PC-9 (cell line): Measurements from ENCODE around the gene ADAMTSL4. TPM values are rescaled to one million over a fixed set of nuclear protein-coding genes. Genes with fewer than 3 reads are reported as not detected.

Experiments used
- BruUV-seq: library from RNA; stranded (reverse); fragments of 400-500 nt; replicated peaks from 2 replicates; lab custom pipeline; 2021; lab: Mats Ljungman, UMichigan
- CTCF ChIA-PET: fragments of 300-600 bp; sonication (Branson Sonifier 250); formaldehyde crosslinking; loops from one replicate; lab custom pipeline; 2022; ENCODE audit warnings: antibody characterized with exemption; lab: Charles Lee
- POLR2A ChIA-PET: fragments of 300-600 bp; sonication (Branson Sonifier 250); formaldehyde crosslinking; loops from one replicate; lab custom pipeline; 2022; ENCODE audit warnings: antibody characterized with exemption; ENCODE audit not compliant: unreplicated experiment; lab: Charles Lee
- DNase-seq, 2 experiments: peaks; one replicate each; pipeline versions ENCODE4 v3.0.0 to v3.0.0-alpha.2; 2015 to 2022; ENCODE audit warnings: mixed read lengths in 1 of 2
- H2AFZ ChIP-seq: fragments of 200-600 bp; sonication (generic); 2 replicates; pipeline ENCODE4 v1.8.1; 2017; ENCODE audit warnings: antibody characterized with exemption
- H3F3A ChIP-seq: fragments of 200-600 bp; sonication (generic); 2 replicates; pipeline ENCODE4 v1.8.1; 2017; ENCODE audit warnings: antibody characterized with exemption, mild to moderate bottlenecking, low read depth; ENCODE audit not compliant: insufficient read depth
- H3K27ac ChIP-seq: fragments of 200-600 bp; sonication (generic); 2 replicates; pipeline ENCODE4 v1.6.1; 2016; ENCODE audit warnings: mixed run types
- H3K27me3 ChIP-seq: fragments of 200-600 bp; sonication (generic); 2 replicates; pipeline ENCODE4 v1.6.1; 2016; ENCODE audit warnings: low read depth, mixed run types; ENCODE audit not compliant: insufficient read depth
- H3K36me3 ChIP-seq: fragments of 200-600 bp; sonication (generic); 2 replicates; pipeline ENCODE4 v1.6.1; 2016; ENCODE audit warnings: low read depth, mixed run types
- H3K4me1 ChIP-seq: fragments of 200-600 bp; sonication (generic); replicated peaks from 2 replicates; pipeline ENCODE4 v1.6.1; 2016; ENCODE audit warnings: mixed run types; ENCODE audit not compliant: insufficient read depth
- H3K4me2 ChIP-seq: fragments of 200-600 bp; sonication (generic); 2 replicates; pipeline ENCODE4 v1.6.1; 2017; ENCODE audit warnings: mixed run types
- H3K4me3 ChIP-seq: fragments of 200-600 bp; sonication (generic); 2 replicates; pipeline ENCODE4 v1.6.1; 2016; ENCODE audit warnings: mixed run types
- H3K79me2 ChIP-seq: fragments of 200-600 bp; sonication (generic); 2 replicates; pipeline ENCODE4 v1.6.1; 2017; ENCODE audit warnings: low read depth, mixed run types
- H3K9me2 ChIP-seq: fragments of 200-600 bp; sonication (generic); 2 replicates; pipeline ENCODE4 v1.8.1; 2017; ENCODE audit warnings: mild to moderate bottlenecking; ENCODE audit not compliant: insufficient read depth
- H3K9me3 ChIP-seq: fragments of 200-600 bp; sonication (generic); 2 replicates; pipeline ENCODE4 v1.8.1; 2016; ENCODE audit warnings: low read depth; ENCODE audit not compliant: insufficient read depth
- H4K20me1 ChIP-seq: fragments of 200-600 bp; sonication (generic); 2 replicates; pipeline ENCODE4 v1.8.1; 2017; ENCODE audit not compliant: insufficient read depth
- EZH2 ChIP-seq: fragments of 200-600 bp; sonication (generic); IDR thresholded peaks from 2 replicates; pipeline ENCODE4 v1.8.0; 2017; ENCODE audit warnings: antibody characterized with exemption, low read depth
- intact Hi-C: fragments of 100-400 bp; cut with micrococcal nuclease; formaldehyde crosslinking; loops from one replicate; pipeline ENCODE4 v1.10.0; 2022; ENCODE audit not compliant: unreplicated experiment
- total RNA-seq: library from RNA; stranded (reverse); gene quantifications from 2 replicates; pipeline ENCODE4 v1.2.3, GENCODE V29; 2021
- TF ChIP-seq, protein P1 (sequence below): fragments of 200-600 bp; sonication (generic); conservative IDR thresholded peaks from 2 replicates; pipeline ENCODE4 v1.6.1; 2017; ENCODE audit warnings: mixed run types, antibody characterized with exemption, mild to moderate bottlenecking, moderate library complexity

The ADAMTSL4 gene
- total RNA-seq, 1 experiment from 2014 or later = 67.9 TPM

- DNase-seq = no peak
- peaks cover under 1% of the 10 kb centered on the region for H4K20me1 ChIP-seq
- no peaks in the 10 kb centered on the region for H3K36me3 ChIP-seq
- H3K4me1 ChIP-seq = peaks cover 84% of the 10 kb centered on the region
- BruUV-seq = no TSS peak
- peaks cover 82% of the 10 kb centered on the region for H3F3A ChIP-seq
- H3K4me2 ChIP-seq = peak overlapping the region; percentile 64
- no peak for TF ChIP-seq EZH2
- H2AFZ ChIP-seq = no peak overlapping the region
- POLR2A ChIA-PET = interaction anchor here (1.3 to 1.8 kb wide), 3 partner anchors 12 to 130 kb away, joined by 6 to 20 read pairs (median 11); partner anchors contain the start of genes ENSA, GOLPH3L and MCL1
- CTCF ChIA-PET = no interaction called here
- no peaks in the 10 kb centered on the region for H3K9me3 ChIP-seq
- H3K4me3 ChIP-seq = peak overlapping the region; percentile 15; the same call in 1 of the 2 replicates
- intact Hi-C loops = loop anchor here (10.0 kb wide), 2 partner anchors 303 to 497 kb away; partner anchors contain the start of genes APH1A and MLLT11
- H3K79me2 ChIP-seq = peaks cover 93% of the 10 kb centered on the region
- H3K27me3 ChIP-seq = no peaks in the 10 kb centered on the region
- H3K27ac ChIP-seq = peak overlapping the region; percentile 93
- no peaks in the 10 kb centered on the region for H3K9me2 ChIP-seq
Observed at GRCh38 chr1:150567341-150567716, 18.1 kb downstream of the ADAMTSL4 start.

- DNase-seq = peak; percentile 94 to 98
- no peak for TF ChIP-seq EZH2
- TF ChIP-seq, protein P1, sequence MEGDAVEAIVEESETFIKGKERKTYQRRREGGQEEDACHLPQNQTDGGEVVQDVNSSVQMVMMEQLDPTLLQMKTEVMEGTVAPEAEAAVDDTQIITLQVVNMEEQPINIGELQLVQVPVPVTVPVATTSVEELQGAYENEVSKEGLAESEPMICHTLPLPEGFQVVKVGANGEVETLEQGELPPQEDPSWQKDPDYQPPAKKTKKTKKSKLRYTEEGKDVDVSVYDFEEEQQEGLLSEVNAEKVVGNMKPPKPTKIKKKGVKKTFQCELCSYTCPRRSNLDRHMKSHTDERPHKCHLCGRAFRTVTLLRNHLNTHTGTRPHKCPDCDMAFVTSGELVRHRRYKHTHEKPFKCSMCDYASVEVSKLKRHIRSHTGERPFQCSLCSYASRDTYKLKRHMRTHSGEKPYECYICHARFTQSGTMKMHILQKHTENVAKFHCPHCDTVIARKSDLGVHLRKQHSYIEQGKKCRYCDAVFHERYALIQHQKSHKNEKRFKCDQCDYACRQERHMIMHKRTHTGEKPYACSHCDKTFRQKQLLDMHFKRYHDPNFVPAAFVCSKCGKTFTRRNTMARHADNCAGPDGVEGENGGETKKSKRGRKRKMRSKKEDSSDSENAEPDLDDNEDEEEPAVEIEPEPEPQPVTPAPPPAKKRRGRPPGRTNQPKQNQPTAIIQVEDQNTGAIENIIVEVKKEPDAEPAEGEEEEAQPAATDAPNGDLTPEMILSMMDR = no peak
- H3K27me3 ChIP-seq = no peaks in the 10 kb centered on the region
- H3K27ac ChIP-seq = peak overlapping the region; percentile 93
- intact Hi-C loops = loop anchor here (10.0 kb wide), 2 partner anchors 303 to 497 kb away; partner anchors contain the start of genes APH1A and MLLT11
- peaks cover 93% of the 10 kb centered on the region for H3K79me2 ChIP-seq
- H3F3A ChIP-seq = peaks cover 82% of the 10 kb centered on the region
- H3K4me3 ChIP-seq = peak overlapping the region; percentile 15; the same call in 1 of the 2 replicates
- peak overlapping the region; percentile 64 for H3K4me2 ChIP-seq
- no peak overlapping the region for H2AFZ ChIP-seq
- POLR2A ChIA-PET = interaction anchor here (0.5 to 1.8 kb wide), 14 partner anchors 9 to 621 kb away, joined by 3 to 20 read pairs (median 6); partner anchors contain the start of genes CERS2, ENSA, GOLPH3L and MCL1
- BruUV-seq = no TSS peak
- CTCF ChIA-PET = no interaction called here
- H4K20me1 ChIP-seq = peaks cover 7% of the 10 kb centered on the region
- no peaks in the 10 kb centered on the region for H3K9me3 ChIP-seq
- no peaks in the 10 kb centered on the region for H3K9me2 ChIP-seq
- H3K4me1 ChIP-seq = peaks cover 84% of the 10 kb centered on the region
- peaks cover 5% of the 10 kb centered on the region for H3K36me3 ChIP-seq
Observed at GRCh38 chr1:150567717-150568593, 18.7 kb downstream of the ADAMTSL4 start.

DNA sequence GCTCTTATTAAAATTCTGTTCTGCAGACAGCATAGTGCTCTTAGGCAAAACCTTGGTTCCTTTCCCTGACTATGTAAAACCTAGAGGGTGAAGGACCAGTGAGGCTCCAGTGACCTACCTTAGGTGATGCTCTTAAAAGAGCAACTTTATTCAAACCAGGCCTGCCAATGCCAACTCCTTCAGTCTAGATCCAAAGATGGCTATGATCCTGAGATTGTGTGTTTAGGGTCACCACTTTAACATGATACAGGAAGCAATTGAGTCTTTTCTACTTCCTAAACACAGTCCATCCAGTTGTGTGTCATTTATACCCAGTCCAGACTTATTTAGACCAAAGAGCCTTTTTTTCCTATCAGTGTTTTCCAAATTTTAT, 19.4 kb downstream of the ADAMTSL4 start:
- Histone ChIP-seq H3K79me2 (peaks cover 93% of the 10 kb centered on the region), H3K9me2 (no peaks in the 10 kb centered on the region), H3K36me3 (peaks cover 12% of the 10 kb centered on the region), H3K9me3 (no peaks in the 10 kb centered on the region), H3K27ac (peak overlapping the region; percentile 93), H2AFZ (no peak overlapping the region), H3K27me3 (no peaks in the 10 kb centered on the region), H4K20me1 (peaks cover 13% of the 10 kb centered on the region), H3K4me1 (peaks cover 84% of the 10 kb centered on the region), H3K4me3 (peak overlapping the region; percentile 0; the same call in 1 of the 2 replicates), H3K4me2 (peak overlapping the region; percentile 64), H3F3A (peaks cover 82% of the 10 kb centered on the region)
- TSS peak; percentile 24 for BruUV-seq
- TF ChIP-seq EZH2 = no peak
- TF ChIP-seq, protein P1 = no peak
- POLR2A ChIA-PET = interaction anchor here (0.5 to 1.8 kb wide), 12 partner anchors 8 to 438 kb away, joined by 3 to 20 read pairs (median 6); partner anchors contain the start of genes ENSA, GOLPH3L, MCL1 and MINDY1
- no peak for DNase-seq
- CTCF ChIA-PET = no interaction called here
- intact Hi-C loops = loop anchor here (10.0 kb wide), 2 partner anchors 304 to 496 kb away; partner anchors contain the start of genes APH1A and MLLT11
